ENCODE measurements around the gene PSMA3. TPM values are rescaled to one million over a fixed set of nuclear protein-coding genes. Genes with fewer than 3 reads are reported as not detected.

The PSMA3 gene
- total and polyA plus RNA-seq, 4 donors: 54.6 to 192 (median 113) TPM

GRCh38 chr14:58196198-58196597, 48.4 kb upstream of the PSMA3 start:
- Histone ChIP-seq H3K27me3 (ENCODE audit: control insufficient read depth in 4 of 4, insufficient read depth in 4 of 4, low read length in 3 of 4) (no peaks in the 10 kb centered on the region), H3K4me1 (ENCODE audit: control insufficient read depth in 4 of 4, insufficient read depth in 4 of 4, low read length in 3 of 4) (peaks cover 1 to 18% (median 9%) of the 10 kb centered on the region in 4 donors), H3K4me3 (ENCODE audit: low read depth in 1 of 3, low read length in 3 of 3) (no peak overlapping the region), H3K36me3 (ENCODE audit: control insufficient read depth in 4 of 4, insufficient read depth in 3 of 4, low read depth in 1 of 4, low read length in 3 of 4) (no peaks in the 10 kb centered on the region), H3K27ac (ENCODE audit: low read depth in 1 of 2, low read length in 2 of 2) (no peak overlapping the region), H3K9me3 (ENCODE audit: control insufficient read depth in 4 of 4, low read length in 3 of 4) (no peaks in the 10 kb centered on the region), H3K9ac (ENCODE audit: low read depth in 1 of 2, low read length in 2 of 2) (no peak overlapping the region)
- no peak for TF ChIP-seq NR2F2 (IDR thresholded peaks at IDR 0.05)
- TF ChIP-seq GABPA (IDR thresholded peaks at IDR 0.05 in 1 of 2, conservative IDR thresholded peaks at IDR 0.05 in 1 of 2): no peak
- TF ChIP-seq YY1 (IDR thresholded peaks at IDR 0.05): no peak
- TF ChIP-seq TAF1 (conservative IDR thresholded peaks at IDR 0.05): no peak
- no peak for TF ChIP-seq ZBTB33 (IDR thresholded peaks at IDR 0.05)
- TF ChIP-seq REST (IDR thresholded peaks at IDR 0.05): no peak
- TF ChIP-seq CTCF (IDR thresholded peaks at IDR 0.05; ENCODE audit: low read depth, low read length, missing input control): no peak
- no peak for TF ChIP-seq HNF4G (IDR thresholded peaks at IDR 0.05)
- TF ChIP-seq HNF4A (conservative IDR thresholded peaks at IDR 0.05): no peak
- no peak for TF ChIP-seq FOXA1 (IDR thresholded peaks at IDR 0.05)
- no peak for TF ChIP-seq JUND (IDR thresholded peaks at IDR 0.05)
- no peak for TF ChIP-seq RXRA (IDR thresholded peaks at IDR 0.05)
- TF ChIP-seq RAD21 (IDR thresholded peaks at IDR 0.05): no peak
- TF ChIP-seq FOXA2 (IDR thresholded peaks at IDR 0.05): no peak
- WGBS: 97% methylated on average over 1 of the region's 1 CpG
- DNase-seq (ENCODE audit: low spot score): no peak

GRCh38 chr14:58198086-58198485, 46.6 kb upstream of the PSMA3 start:
- Histone ChIP-seq H3K36me3 (ENCODE audit: control insufficient read depth in 4 of 4, insufficient read depth in 3 of 4, low read depth in 1 of 4, low read length in 3 of 4) (no peaks in the 10 kb centered on the region), H3K4me1 (ENCODE audit: control insufficient read depth in 4 of 4, insufficient read depth in 4 of 4, low read length in 3 of 4) (peaks cover 5 to 24% (median 12%) of the 10 kb centered on the region in 4 donors), H3K27me3 (ENCODE audit: control insufficient read depth in 4 of 4, insufficient read depth in 4 of 4, low read length in 3 of 4) (no peaks in the 10 kb centered on the region), H3K9ac (ENCODE audit: low read depth in 1 of 2, low read length in 2 of 2) (no peak overlapping the region), H3K4me3 (ENCODE audit: low read depth in 1 of 3, low read length in 3 of 3) (no peak overlapping the region), H3K9me3 (ENCODE audit: control insufficient read depth in 4 of 4, low read length in 3 of 4) (no peaks in the 10 kb centered on the region), H3K27ac (ENCODE audit: low read depth in 1 of 2, low read length in 2 of 2) (no peak overlapping the region)
- DNase-seq (ENCODE audit: low spot score): no peak
- 88% methylated on average over 5 of the region's 5 CpGs for WGBS
- TF ChIP-seq FOXA1 (IDR thresholded peaks at IDR 0.05) (no peak), RAD21 (IDR thresholded peaks at IDR 0.05) (no peak), EGR1 (IDR thresholded peaks at IDR 0.05; ENCODE audit: low read depth in 2 of 2) (no peak), ZBTB33 (IDR thresholded peaks at IDR 0.05) (no peak), JUND (IDR thresholded peaks at IDR 0.05) (no peak), RXRA (IDR thresholded peaks at IDR 0.05) (no peak), YY1 (IDR thresholded peaks at IDR 0.05) (no peak), NR2F2 (IDR thresholded peaks at IDR 0.05) (no peak), CTCF (IDR thresholded peaks at IDR 0.05; ENCODE audit: low read depth, low read length, missing input control) (no peak), HNF4G (IDR thresholded peaks at IDR 0.05) (no peak)
- TF ChIP-seq, protein P1, sequence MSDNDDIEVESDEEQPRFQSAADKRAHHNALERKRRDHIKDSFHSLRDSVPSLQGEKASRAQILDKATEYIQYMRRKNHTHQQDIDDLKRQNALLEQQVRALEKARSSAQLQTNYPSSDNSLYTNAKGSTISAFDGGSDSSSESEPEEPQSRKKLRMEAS (IDR thresholded peaks at IDR 0.05): no peak
- TF ChIP-seq, protein P2, sequence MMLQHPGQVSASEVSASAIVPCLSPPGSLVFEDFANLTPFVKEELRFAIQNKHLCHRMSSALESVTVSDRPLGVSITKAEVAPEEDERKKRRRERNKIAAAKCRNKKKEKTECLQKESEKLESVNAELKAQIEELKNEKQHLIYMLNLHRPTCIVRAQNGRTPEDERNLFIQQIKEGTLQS (IDR thresholded peaks at IDR 0.05): no peak
